GM12878 (cell line): ENCODE data around the gene ZNF554.

Experiments
- ELK1 ChIP-seq: IDR thresholded peaks from 2 replicates; pipeline ENCODE4 v1.6.1; 2012; ENCODE audit warnings: low read depth, low read length, improper control_type of control experiment
- NFXL1 ChIP-seq: fragments of 450-650 bp; IDR thresholded peaks from 2 replicates; pipeline ENCODE4 v1.6.1; 2017; ENCODE audit warnings: antibody characterized with exemption, mild to moderate bottlenecking, borderline replicate concordance
- SRF ChIP-seq, 2 experiments: IDR thresholded peaks; 2 replicates each; pipeline ENCODE4 v1.6.1; 2011; ENCODE audit warnings: low read depth in 2 of 2, low read length in 2 of 2, mild to moderate bottlenecking in 1 of 2, moderate library complexity in 1 of 2
- TCF3 ChIP-seq: IDR thresholded peaks from 2 replicates; pipeline ENCODE4 v1.6.1; 2012; ENCODE audit warnings: low read depth, mild to moderate bottlenecking, low read length, borderline replicate concordance; ENCODE audit not compliant: insufficient read depth
- ZZZ3 ChIP-seq: IDR thresholded peaks from 2 replicates; pipeline ENCODE4 v1.6.1; 2011; ENCODE audit warnings: low read depth; ENCODE audit not compliant: control insufficient read depth, insufficient read length

GRCh38 chr19:2790557-2791271 is 29.0 kb upstream of the ZNF554 start:
- no peak for TF ChIP-seq SRF (IDR thresholded peaks at IDR 0.05; ENCODE audit: low read depth in 2 of 2, low read length in 2 of 2)
- no peak for TF ChIP-seq ZZZ3
- TF ChIP-seq ELK1: no peak
- TF ChIP-seq NFXL1: no peak
- no peak for TF ChIP-seq TCF3
